KOPT-K1 (cell line): Measurements from ENCODE around the gene CYP1A1.

Source experiments
- H3K27ac ChIP-seq: fragments of 200-600 bp; sonication (generic); 2 replicates; pipeline ENCODE4 v1.5.1; 2016; ENCODE audit warnings: antibody characterized with exemption, mild to moderate bottlenecking, low read depth, low read length; ENCODE audit not compliant: poor library complexity, severe bottlenecking
- H3K36me3 ChIP-seq: fragments of 200-600 bp; sonication (generic); 2 replicates; pipeline ENCODE4 v1.5.1; 2017; ENCODE audit warnings: antibody characterized with exemption, mild to moderate bottlenecking, low read length, moderate library complexity; ENCODE audit not compliant: insufficient read depth
- H3K9me3 ChIP-seq: fragments of 200-600 bp; sonication (generic); 2 replicates; pipeline ENCODE4 v1.5.1; 2017; ENCODE audit warnings: antibody characterized with exemption, low read length, mild to moderate bottlenecking; ENCODE audit not compliant: insufficient read depth, poor library complexity, severe bottlenecking

CYP1A1 gene

DNA sequence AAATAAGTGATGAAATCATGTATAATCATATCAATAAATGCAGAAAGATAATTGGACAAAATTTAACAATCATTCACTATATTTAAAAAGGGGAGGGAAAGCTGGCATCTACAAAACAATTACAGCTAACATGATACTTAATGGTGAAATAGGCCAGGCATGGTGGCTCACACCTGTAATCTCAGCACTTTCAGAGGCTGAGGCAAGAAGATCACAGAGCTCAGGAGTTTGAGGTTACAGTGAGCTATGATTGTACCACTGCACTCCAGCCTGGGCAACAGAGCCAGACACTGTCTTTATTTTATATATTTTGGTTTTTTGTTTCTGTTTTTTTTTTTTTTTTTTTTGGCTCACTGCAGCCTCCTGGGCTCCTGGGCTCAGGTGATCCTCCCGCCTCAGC, 41.6 kb downstream of the CYP1A1 start:
- Histone ChIP-seq H3K9me3 (peaks cover 8% of the 10 kb centered on the region), H3K36me3 (peaks cover 32% of the 10 kb centered on the region), H3K27ac (no peak overlapping the region)

DNA sequence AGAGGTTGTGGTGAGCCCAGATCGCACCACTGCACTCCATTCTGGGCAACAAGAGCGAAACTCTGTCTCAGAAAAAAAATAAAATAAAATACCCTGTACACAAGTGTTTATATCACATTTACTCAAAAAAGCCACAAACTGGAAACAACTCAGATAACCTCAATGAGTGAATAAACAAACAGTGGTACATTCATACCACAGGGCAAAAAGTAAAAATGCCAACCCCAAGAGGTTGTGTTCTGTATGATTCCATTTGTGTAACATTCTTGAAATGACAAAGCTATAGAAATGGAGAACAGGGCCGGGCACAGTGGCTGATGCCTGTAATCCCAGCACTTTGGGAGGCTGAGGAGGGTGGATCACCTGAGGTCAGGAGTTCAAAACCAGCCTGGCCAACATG, 42.4 kb downstream of the CYP1A1 start:
- Histone ChIP-seq H3K27ac (no peak overlapping the region), H3K36me3 (peaks cover 32% of the 10 kb centered on the region), H3K9me3 (peaks cover 8% of the 10 kb centered on the region)

DNA sequence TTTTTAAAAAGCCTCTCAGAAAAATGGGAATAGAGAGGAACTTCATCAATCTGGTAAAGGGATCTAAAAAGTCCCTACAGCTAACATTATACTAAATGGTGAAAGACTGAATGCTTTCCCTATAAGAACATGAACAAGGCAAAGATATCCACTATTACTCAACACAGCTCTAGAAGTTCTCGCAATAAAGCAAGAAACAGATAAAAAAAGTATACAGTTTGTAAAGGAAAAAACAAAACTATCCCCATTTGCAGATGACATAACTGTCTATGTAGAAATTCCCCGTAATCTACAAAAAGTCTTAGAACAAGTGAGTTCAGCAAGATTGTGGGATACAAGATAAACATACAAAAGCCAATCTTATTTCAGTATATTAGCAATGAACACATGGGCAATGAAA, 44.9 kb downstream of the CYP1A1 start:
- H3K9me3 ChIP-seq: peaks cover 8% of the 10 kb centered on the region
- H3K36me3 ChIP-seq: peaks cover 19% of the 10 kb centered on the region
- no peak overlapping the region for H3K27ac ChIP-seq

DNA sequence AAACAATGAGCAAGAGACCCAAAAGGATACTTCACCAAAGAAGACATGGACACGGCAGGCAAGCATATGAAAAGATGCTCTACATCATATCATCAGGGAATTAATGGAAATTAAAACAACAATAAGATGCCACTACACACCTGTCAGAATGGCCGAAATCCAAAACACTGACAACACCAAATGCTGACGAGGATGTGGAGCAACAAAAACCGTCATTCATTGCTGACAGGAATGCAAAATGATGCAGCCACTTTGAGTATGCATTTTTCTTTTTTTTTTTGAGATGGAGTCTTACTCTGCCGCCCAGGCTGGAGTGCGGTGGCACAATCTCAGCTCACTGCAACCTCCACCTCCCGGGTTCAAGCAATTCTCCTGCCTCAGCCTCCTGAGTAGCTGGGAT, 48.5 kb downstream of the CYP1A1 start:
- H3K27ac ChIP-seq: no peak overlapping the region

DNA sequence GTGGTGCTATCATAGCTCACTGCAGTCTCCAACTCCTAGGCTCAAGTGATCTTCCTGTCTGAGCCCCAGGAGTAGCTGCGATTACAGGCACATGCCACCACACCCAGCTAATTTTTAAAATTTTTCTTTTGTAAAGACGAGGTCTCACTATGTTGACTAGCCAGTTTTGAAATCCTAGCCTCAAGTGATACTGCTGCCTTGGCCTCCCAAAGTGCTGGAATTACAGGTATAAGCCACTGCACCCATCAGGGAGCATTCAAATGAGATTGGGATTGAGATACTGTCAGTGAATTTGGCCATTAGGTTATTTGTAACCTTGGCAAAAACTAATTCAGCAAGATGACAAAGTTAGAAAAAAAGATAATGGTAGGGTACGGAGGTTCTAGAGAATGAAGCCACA, 51.2 kb downstream of the CYP1A1 start:
- no peak overlapping the region for H3K27ac ChIP-seq
- no peaks in the 10 kb centered on the region for H3K9me3 ChIP-seq
- H3K36me3 ChIP-seq: peaks cover 45% of the 10 kb centered on the region

More for the DNA sequence above, 48.5 kb downstream of the CYP1A1 start:
- H3K9me3 ChIP-seq: no peaks in the 10 kb centered on the region
- H3K36me3 ChIP-seq: peaks cover 23% of the 10 kb centered on the region

DNA sequence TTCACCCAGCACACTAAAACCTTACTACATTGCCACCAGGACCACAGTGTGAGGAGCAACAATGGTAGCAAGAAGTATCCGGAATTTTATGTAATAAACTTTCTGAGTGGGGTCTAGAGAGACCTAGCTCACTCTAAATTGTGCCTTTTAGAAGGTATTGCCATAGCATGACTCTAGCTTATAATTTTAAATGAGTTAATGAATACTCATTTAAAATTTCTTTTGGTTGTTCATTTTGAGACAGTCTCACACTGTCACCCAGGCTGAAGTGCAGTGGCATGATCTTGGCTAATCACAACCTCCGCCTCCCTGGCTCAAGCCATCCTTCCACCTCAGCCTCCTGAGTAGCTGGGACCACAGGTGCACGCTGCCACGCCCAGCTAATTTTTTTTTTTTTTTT, 55.7 kb downstream of the CYP1A1 start:
- Histone ChIP-seq H3K27ac (no peak overlapping the region), H3K36me3 (peaks cover 56% of the 10 kb centered on the region), H3K9me3 (no peaks in the 10 kb centered on the region)
